Small intestine (tissue), 16 donors: ENCODE measurements around the gene HORMAD1. TPM values are rescaled to one million over a fixed set of nuclear protein-coding genes. Genes with fewer than 3 reads are reported as not detected.
"Not testable (repeated sequence)": the region's sequence is repeated elsewhere in the genome, so short reads cannot be mapped to it uniquely, and the experiment has no call there.

ENCODE experiments used
- DNase-seq, 2 donors: peaks; one replicate each; pipeline versions ENCODE4 v3.0.0 to v3.0.0-alpha.2; 2013
- FAIRE-seq: peaks from 2 replicates; lab custom pipeline; 2012; peaks lifted over from hg19 to GRCh38; lab: Jason Lieb, UNC
- H3K27ac ChIP-seq, 3 donors: one replicate each; pipeline ENCODE4 v1.5.1; 2013; ENCODE audit warnings: low read length in 2 of 3, mild to moderate bottlenecking in 2 of 3, control low read depth in 1 of 3, inconsistent platforms in 1 of 3, low read depth in 1 of 3, moderate library complexity in 1 of 3
- H3K27me3 ChIP-seq, 3 donors: one replicate each; pipeline ENCODE4 v1.6.1; 2013; ENCODE audit warnings: low read length in 3 of 3, inconsistent platforms in 1 of 3; ENCODE audit not compliant: control insufficient read depth in 3 of 3, insufficient read depth in 3 of 3
- H3K36me3 ChIP-seq, 3 donors: one replicate each; pipeline ENCODE4 v1.6.1; 2013; ENCODE audit warnings: low read length in 3 of 3, inconsistent platforms in 1 of 3, low read depth in 1 of 3, mild to moderate bottlenecking in 1 of 3, moderate library complexity in 1 of 3; ENCODE audit not compliant: control insufficient read depth in 3 of 3, insufficient read depth in 2 of 3
- H3K4me1 ChIP-seq, 3 donors: one replicate each; pipeline ENCODE4 v1.6.1; 2013; ENCODE audit warnings: low read length in 2 of 3, inconsistent platforms in 1 of 3, low read depth in 1 of 3, mild to moderate bottlenecking in 1 of 3, moderate library complexity in 1 of 3; ENCODE audit not compliant: control insufficient read depth in 3 of 3, insufficient read depth in 2 of 3
- H3K4me3 ChIP-seq, 3 donors: one replicate each; pipeline ENCODE4 v1.5.1; 2013; ENCODE audit warnings: low read length in 3 of 3, control low read depth in 1 of 3, inconsistent platforms in 1 of 3, low read depth in 1 of 3, mild to moderate bottlenecking in 1 of 3, moderate library complexity in 1 of 3
- H3K9me3 ChIP-seq, 2 donors: one replicate each; pipeline ENCODE4 v1.6.1; 2013; ENCODE audit warnings: low read depth in 1 of 2, low read length in 1 of 2; ENCODE audit not compliant: control insufficient read depth in 2 of 2, insufficient read depth in 1 of 2
- WGBS, 3 donors: extraction: QIAGEN DNeasy Blood & Tissue Kit; methylation state at CpG; one replicate each; pipeline ENCODE4 v1.1.7; 2013; 5-methylcytosine and 5-hydroxymethylcytosine counted together
- long read RNA-seq, 10 donors: transcript quantifications; one replicate each; lab custom pipeline, GENCODE V29; 2026
- polyA plus RNA-seq, 4 donors: library from polyadenylated mRNA; stranded (reverse) in 3 of 4; unstranded in 1 of 4; fragments of 200-250 nt in 3 of 4; fragments of 120-200 nt in 1 of 4; gene quantifications; one replicate each; pipeline versions ENCODE4 v1.2.1 to v1.2.3, GENCODE V29; 2013
- donor health status: healthy with polysubstance abuse.
- donor health status: control.
- donor health status: control.
- donor health status: Bipolar disorder and iron deficiency.
- donor health status: healthy.

The HORMAD1 gene, protein sequence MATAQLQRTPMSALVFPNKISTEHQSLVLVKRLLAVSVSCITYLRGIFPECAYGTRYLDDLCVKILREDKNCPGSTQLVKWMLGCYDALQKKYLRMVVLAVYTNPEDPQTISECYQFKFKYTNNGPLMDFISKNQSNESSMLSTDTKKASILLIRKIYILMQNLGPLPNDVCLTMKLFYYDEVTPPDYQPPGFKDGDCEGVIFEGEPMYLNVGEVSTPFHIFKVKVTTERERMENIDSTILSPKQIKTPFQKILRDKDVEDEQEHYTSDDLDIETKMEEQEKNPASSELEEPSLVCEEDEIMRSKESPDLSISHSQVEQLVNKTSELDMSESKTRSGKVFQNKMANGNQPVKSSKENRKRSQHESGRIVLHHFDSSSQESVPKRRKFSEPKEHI
- under 1 TPM in 2 of 4 donors, not detected in 2; 0.07 TPM for polyA plus RNA-seq
- long read RNA-seq, donor 1, result 0 reads
- long read RNA-seq, donor 2, result 0 reads
- long read RNA-seq, donor 3, result 0 reads
- long read RNA-seq, donor 4, result 0 reads
- long read RNA-seq, donor 5, result 0 reads
- long read RNA-seq, donor 6, result 0 reads
- long read RNA-seq, donor 7, result 0 reads
- long read RNA-seq, donor 8, result 0 reads
- long read RNA-seq, donor 9, result 0 reads
- long read RNA-seq, donor 10, result 0 reads

DNA sequence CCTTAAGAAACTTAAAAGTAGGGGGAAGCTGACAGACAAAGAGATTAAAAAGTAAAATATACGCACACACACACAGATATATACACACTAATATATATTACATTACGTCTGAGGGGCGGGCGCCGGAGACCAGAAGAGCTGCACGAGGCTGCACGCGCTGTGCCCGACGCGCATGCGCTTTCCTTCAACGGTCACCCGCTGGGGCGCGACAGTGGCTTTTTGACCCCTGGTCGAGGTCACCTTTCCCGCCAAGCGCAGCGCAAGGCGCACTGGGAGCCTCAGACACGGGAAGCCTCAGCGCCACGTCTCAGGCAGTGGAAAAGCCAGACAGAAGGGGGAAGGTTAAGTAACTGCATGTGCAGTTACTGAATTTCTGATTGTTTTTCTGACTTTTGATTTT is at the start of gene HORMAD1:
HORMAD1 (minus strand) TSS at position 193 of the 400 bp plus-strand sequence. CDS start 1,390 bp downstream, outside the sequence.
- Histone ChIP-seq H3K27ac (no peak within 1 kb of the TSS), H3K9me3 (peaks cover 0 to 2% of the 10 kb centered on the region in 2 donors), H3K27me3 (no peaks in the 10 kb centered on the region), H3K36me3 (no peaks in the 10 kb centered on the region), H3K4me1 (no peaks in the 10 kb centered on the region), H3K4me3 (no peak within 1 kb of the TSS)
- FAIRE-seq (no peak), DNase-seq (no peak)
- WGBS, 3 donors, result 97 to 98% (median 97%) methylated on average over 24 of the region's 24 CpGs

DNA sequence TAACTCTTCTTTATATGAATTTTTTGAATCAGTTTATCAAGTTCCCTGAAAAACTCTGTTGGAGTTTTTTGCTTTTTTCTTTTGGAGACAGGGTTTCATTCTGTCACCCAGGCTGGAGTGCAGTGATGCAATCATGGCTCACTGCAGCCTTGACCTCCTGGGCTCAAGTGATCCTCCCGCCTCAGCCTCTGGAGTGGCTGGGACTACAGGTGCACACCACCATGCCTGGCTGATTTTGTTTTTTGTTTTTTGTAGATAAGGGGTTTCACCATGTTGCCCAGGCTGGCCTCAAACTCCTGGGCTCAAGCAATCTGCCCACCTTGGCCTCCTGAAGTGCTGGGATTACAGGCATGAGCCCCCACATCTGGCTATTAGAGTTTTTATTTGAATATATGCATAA is 47.0 kb upstream of the HORMAD1 start:
- H3K27ac ChIP-seq, H3K4me1 ChIP-seq, DNase-seq, H3K9me3 ChIP-seq, H3K27me3 ChIP-seq, FAIRE-seq, H3K36me3 ChIP-seq, H3K4me3 ChIP-seq: not testable (repeated sequence)
- 50 to 89% (median 80%) methylated on average over 1 of the region's 1 CpG for WGBS, 3 donors

DNA sequence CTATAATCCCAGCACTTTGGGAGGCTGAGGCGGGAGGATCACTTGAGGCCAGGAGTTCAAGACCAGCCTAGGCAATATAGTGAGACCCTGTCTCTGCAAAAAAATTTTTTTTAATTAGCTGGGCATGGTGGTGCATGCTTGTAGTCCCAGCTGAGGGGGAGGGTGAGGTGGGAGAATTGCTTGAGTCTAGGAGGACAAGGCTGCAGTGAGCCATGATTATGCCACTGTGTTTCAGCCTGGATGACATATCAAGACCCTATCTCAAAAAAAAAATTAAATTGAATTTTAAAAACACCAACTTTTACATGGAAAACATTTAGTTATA is 45.2 kb upstream of the HORMAD1 start:
- not testable (repeated sequence) for FAIRE-seq, H3K36me3 ChIP-seq, H3K4me1 ChIP-seq, H3K4me3 ChIP-seq, H3K9me3 ChIP-seq, DNase-seq, H3K27me3 ChIP-seq
- 62 to 75% (median 71%) methylated on average over 1 of the region's 1 CpG for WGBS, 3 donors
- H3K27ac ChIP-seq, result peak overlapping the region; percentile 31 to 89 (median 41)

DNA sequence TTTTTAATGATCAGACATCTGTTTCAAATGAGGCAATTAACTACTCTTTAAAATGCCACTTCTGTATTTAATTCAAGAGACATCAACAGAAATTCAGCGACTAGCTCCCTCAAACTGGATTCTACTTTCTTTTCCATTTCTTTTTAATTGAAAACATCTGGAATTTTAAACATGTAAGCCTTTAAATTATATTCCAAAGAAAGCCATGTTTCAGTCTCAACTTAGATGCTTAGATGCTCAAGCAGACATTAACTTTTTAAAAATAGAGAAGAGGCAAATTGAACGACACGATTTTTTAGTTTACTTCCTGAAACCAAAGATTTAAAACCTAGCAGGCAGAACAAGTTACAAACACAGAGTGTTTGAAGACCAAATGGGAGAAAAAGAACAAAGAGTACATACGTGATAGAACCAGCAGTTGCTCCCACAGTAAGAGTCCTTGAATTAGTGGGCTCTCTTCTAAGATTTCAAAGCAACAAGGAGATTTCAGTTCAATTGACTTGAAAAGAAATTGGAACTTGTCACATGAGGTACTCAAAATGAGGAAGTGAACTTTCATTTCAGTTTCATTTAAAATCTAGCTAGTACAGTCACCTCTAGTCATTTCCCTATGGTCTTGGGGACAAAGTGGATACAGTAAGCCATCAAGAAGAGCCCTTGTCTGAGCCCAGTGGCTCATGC is 44.7 kb upstream of the HORMAD1 start, which contains the start of gene CTSS:
CTSS (minus strand) TSS at position 483 of the 681 bp plus-strand sequence. CDS start 1,015 bp downstream, outside the sequence.
- FAIRE-seq, result no peak

DNA sequence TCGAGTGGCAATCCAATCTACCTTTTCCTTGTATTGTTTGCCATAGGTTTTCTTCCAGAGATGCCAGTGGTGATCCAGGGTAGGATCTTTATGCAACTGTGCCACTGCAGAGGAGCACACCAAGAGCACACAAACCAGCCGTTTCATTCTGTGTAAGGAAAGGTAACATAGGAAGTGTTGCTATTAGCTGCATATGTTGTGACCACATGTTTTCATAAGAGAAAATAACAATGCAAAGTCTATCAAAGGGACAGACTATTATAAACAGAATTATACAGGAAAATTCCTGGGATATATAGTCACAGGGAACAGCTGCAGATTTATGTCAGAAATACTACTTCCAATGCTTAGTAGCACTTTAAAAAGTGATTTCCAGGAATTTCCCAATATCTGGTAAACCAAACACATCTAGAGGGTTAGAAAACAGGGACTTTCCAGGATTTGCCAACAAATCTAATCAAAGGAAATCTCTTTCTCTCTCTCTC is 44.0 kb upstream of the HORMAD1 start:
- FAIRE-seq (no peak), DNase-seq (peak; percentile 36 to 45)
- H3K4me1 ChIP-seq, result peaks cover 0 to 2% (median 0%) of the 10 kb centered on the region in 3 donors
- H3K9me3 ChIP-seq, result peaks cover 0 to 10% of the 10 kb centered on the region in 2 donors
- WGBS, 3 donors, result 15 to 20% (median 15%) methylated on average over 2 of the region's 2 CpGs
- peak overlapping the region in 2 of 3 donors; percentile 7 to 32 for H3K27ac ChIP-seq
- H3K27me3 ChIP-seq, result no peaks in the 10 kb centered on the region
- H3K4me3 ChIP-seq, result peak overlapping the region in 2 of 3 donors; percentile 18 to 49
- peaks cover 0 to 3% (median 0%) of the 10 kb centered on the region in 3 donors for H3K36me3 ChIP-seq

More for the DNA sequence above, 44.7 kb upstream of the HORMAD1 start, which contains the start of gene CTSS:
- H3K27me3 ChIP-seq, result no peaks in the 10 kb centered on the region
- peaks cover 0 to 3% (median 0%) of the 10 kb centered on the region in 3 donors for H3K36me3 ChIP-seq
- peak; percentile 59 to 75 for DNase-seq
- peak within 1 kb of the TSS in 2 of 3 donors; percentile 18 to 49 for H3K4me3 ChIP-seq
- peaks cover 0 to 2% (median 0%) of the 10 kb centered on the region in 3 donors for H3K4me1 ChIP-seq
- peak within 1 kb of the TSS; percentile 31 to 89 (median 71) for H3K27ac ChIP-seq
- H3K9me3 ChIP-seq, result peaks cover 0 to 9% of the 10 kb centered on the region in 2 donors
- WGBS, 3 donors, result 1 to 6% (median 2%) methylated on average over 4 of the region's 4 CpGs

DNA sequence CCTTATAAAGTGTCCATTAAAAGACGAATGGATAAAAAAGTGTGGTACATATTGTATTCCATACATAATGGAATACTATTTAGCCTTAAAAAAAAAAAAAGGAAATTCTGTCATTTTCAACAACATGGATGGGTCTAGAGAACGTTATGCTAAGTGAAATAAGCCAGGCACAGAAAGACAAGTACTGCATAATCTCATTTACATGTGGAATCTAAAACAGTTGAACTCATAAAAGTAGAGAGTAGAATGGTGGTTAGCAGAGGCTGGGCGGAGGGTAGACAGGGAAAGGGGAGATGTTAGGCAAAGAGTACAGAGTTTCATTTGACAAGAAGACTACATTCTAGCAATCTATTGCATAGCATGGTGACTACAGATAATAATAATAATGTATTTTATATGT is 42.3 kb upstream of the HORMAD1 start:
- no peaks in the 10 kb centered on the region for H3K27me3 ChIP-seq
- FAIRE-seq (no peak), DNase-seq (no peak)
- no peak overlapping the region for H3K4me3 ChIP-seq
- peaks cover 0 to 3% (median 0%) of the 10 kb centered on the region in 3 donors for H3K36me3 ChIP-seq
- WGBS, 3 donors, result 82 to 94% (median 87%) methylated on average over 3 of the region's 3 CpGs
- peaks cover 0 to 2% (median 0%) of the 10 kb centered on the region in 3 donors for H3K4me1 ChIP-seq
- peaks cover 0 to 10% of the 10 kb centered on the region in 2 donors for H3K9me3 ChIP-seq
- no peak overlapping the region for H3K27ac ChIP-seq

DNA sequence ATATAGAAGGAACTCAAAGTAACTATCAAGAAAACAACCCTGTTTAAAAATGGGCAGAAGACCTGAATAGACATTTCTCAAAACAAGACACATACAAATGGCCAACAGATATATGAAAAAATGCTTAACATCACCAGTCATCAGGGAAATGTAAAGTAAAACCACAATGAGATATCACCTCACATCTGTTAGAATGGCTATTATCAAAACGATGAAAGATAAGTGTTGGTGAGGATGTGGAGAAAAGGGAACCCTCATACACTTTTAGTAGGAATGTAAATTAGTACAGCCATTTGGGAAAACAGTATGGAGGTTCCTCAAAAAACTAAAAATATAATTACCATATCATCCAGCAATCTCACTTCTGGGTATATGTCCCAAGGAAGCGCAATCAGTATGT is 41.9 kb upstream of the HORMAD1 start:
- Histone ChIP-seq H3K27ac (no peak overlapping the region), H3K4me1 (peaks cover 0 to 2% (median 0%) of the 10 kb centered on the region in 3 donors), H3K27me3 (no peaks in the 10 kb centered on the region), H3K36me3 (peaks cover 0 to 3% (median 0%) of the 10 kb centered on the region in 3 donors), H3K9me3 (peaks cover 0 to 10% of the 10 kb centered on the region in 2 donors), H3K4me3 (no peak overlapping the region)
- FAIRE-seq (no peak), DNase-seq (no peak)
- 77 to 83% (median 81%) methylated on average over 2 of the region's 2 CpGs for WGBS, 3 donors

DNA sequence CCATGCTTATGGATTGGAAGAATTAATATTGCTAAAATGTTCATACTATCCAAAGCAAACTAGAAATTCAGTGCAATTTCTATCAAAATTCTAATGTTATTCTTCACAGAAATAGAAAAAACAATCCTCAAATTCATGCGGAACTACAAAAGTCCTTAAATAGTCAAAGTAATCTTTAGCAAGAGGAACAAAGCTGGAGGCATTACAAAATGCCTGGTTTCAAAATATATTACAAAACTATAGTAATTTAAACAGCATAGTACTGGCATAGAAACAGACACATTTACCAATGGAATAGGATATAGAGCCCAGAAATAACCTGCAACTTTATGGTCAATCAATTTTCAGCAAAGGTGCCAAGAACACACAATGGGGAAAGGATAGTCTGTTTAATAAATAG is 41.1 kb upstream of the HORMAD1 start:
- DNase-seq, result no peak
- H3K4me1 ChIP-seq, result peaks cover 0 to 2% (median 0%) of the 10 kb centered on the region in 3 donors
- H3K27me3 ChIP-seq, result no peaks in the 10 kb centered on the region
- no peak for FAIRE-seq
- H3K27ac ChIP-seq, result no peak overlapping the region
- H3K9me3 ChIP-seq, result peaks cover 0 to 10% of the 10 kb centered on the region in 2 donors
- no peak overlapping the region for H3K4me3 ChIP-seq
- 92 to 100% (median 94%) methylated on average over 1 of the region's 1 CpG for WGBS, 3 donors
- H3K36me3 ChIP-seq, result peaks cover 0 to 3% (median 0%) of the 10 kb centered on the region in 3 donors
